Neutrophil (primary cell): ENCODE measurements around the gene SEPSECS.

Experiments used
- H3K27ac ChIP-seq: fragments of 200-600 bp; sonication (generic); 2 replicates; pipeline ENCODE4 v1.5.1; 2016; ENCODE audit warnings: mild to moderate bottlenecking, moderate library complexity
- H3K27me3 ChIP-seq: fragments of 200-600 bp; sonication (generic); 2 replicates; pipeline ENCODE4 v1.6.0; 2016; ENCODE audit warnings: mild to moderate bottlenecking
- H3K36me3 ChIP-seq: fragments of 200-600 bp; sonication (generic); 2 replicates; pipeline ENCODE4 v1.5.1; 2017
- H3K4me1 ChIP-seq, 2 experiments: fragments of 200-600 bp in 1 of 2; sonication (generic) in 1 of 2; 1 replicate in 1 of 2; 2 replicates in 1 of 2; pipeline versions ENCODE4 v1.5.1 to v1.6.1; 2013 to 2016; ENCODE audit warnings: low read depth in 1 of 2, low read length in 1 of 2, mild to moderate bottlenecking in 1 of 2, moderate library complexity in 1 of 2; ENCODE audit not compliant: control insufficient read depth in 1 of 2, insufficient read depth in 1 of 2
- H3K4me3 ChIP-seq, 2 experiments: fragments of 200-600 bp in 1 of 2; sonication (generic) in 1 of 2; 1 replicate in 1 of 2; 2 replicates in 1 of 2; pipeline ENCODE4 v1.5.1; 2013 to 2016; ENCODE audit warnings: low read depth in 1 of 2, low read length in 1 of 2, mild to moderate bottlenecking in 1 of 2, moderate library complexity in 1 of 2
- H3K9me3 ChIP-seq: fragments of 200-600 bp; sonication (generic); 2 replicates; pipeline ENCODE4 v1.5.1; 2016
- CTCF ChIP-seq: fragments of 200-600 bp; sonication (generic); IDR thresholded peaks from 2 replicates; pipeline ENCODE4 v1.5.1; 2016; ENCODE audit warnings: antibody characterized with exemption

SEPSECS gene

GRCh38 chr4:25101836-25102235 lies 58.4 kb downstream of the SEPSECS start:
- H3K27me3 ChIP-seq, result no peaks in the 10 kb centered on the region
- no peak overlapping the region for H3K27ac ChIP-seq
- no peak overlapping the region for H3K4me3 ChIP-seq
- H3K36me3 ChIP-seq, result no peaks in the 10 kb centered on the region
- H3K4me1 ChIP-seq, result no peaks in the 10 kb centered on the region
- no peaks in the 10 kb centered on the region for H3K9me3 ChIP-seq
- no peak for TF ChIP-seq CTCF

DNA sequence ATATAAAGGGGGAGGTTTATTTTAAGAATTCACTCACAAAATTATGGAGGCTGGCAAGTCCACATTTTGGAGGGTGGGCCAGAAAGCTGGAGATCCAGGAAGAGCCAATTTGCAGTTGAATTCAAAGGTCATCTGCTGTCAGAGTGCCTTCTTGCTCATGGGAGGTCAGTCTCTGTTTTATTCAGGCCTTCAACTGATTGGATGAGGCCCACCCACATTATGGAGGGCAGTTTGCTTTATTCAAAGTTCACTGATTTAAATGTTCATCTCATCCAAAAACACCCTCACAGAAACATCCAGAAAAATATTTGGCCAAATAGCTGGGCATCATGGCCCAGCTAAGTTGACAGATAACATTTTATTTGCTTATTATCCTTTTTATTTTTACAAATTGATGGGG lies 59.5 kb downstream of the SEPSECS start:
- H3K9me3 ChIP-seq, result no peaks in the 10 kb centered on the region
- H3K4me1 ChIP-seq, result no peaks in the 10 kb centered on the region
- H3K36me3 ChIP-seq, result no peaks in the 10 kb centered on the region
- H3K27me3 ChIP-seq, result no peaks in the 10 kb centered on the region
- H3K4me3 ChIP-seq, result no peak overlapping the region
- H3K27ac ChIP-seq, result no peak overlapping the region
- TF ChIP-seq CTCF, result no peak

DNA sequence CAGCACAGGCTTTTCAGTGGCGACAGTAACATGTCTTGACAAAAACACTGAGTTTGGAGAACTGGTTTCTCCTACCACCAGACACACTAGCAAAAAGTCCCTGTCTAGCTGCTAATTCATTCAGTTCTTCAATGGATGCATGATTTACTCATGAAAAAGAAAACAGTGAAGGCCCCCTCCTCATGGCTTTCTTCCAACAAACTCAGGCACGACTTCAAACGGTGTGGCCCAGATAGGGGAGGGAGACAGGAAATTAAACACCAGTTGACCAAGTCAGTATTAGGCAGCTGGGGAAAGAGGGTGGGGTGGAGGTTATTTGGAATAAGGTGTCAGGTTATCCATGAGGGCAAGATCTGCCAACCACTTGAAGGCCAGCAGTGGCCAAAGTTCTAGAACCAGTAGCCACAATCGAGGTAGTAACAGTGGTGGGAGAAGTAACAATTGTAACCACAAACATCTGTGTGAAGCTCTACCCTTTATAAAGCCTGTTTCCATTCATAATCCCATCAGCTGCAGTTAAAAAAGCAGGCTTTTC lies 60.2 kb downstream of the SEPSECS start:
- no peak overlapping the region for H3K27ac ChIP-seq
- no peak for TF ChIP-seq CTCF
- H3K4me3 ChIP-seq, result no peak overlapping the region
- H3K27me3 ChIP-seq, result no peaks in the 10 kb centered on the region
- H3K9me3 ChIP-seq, result no peaks in the 10 kb centered on the region
- no peaks in the 10 kb centered on the region for H3K4me1 ChIP-seq
- H3K36me3 ChIP-seq, result no peaks in the 10 kb centered on the region

DNA sequence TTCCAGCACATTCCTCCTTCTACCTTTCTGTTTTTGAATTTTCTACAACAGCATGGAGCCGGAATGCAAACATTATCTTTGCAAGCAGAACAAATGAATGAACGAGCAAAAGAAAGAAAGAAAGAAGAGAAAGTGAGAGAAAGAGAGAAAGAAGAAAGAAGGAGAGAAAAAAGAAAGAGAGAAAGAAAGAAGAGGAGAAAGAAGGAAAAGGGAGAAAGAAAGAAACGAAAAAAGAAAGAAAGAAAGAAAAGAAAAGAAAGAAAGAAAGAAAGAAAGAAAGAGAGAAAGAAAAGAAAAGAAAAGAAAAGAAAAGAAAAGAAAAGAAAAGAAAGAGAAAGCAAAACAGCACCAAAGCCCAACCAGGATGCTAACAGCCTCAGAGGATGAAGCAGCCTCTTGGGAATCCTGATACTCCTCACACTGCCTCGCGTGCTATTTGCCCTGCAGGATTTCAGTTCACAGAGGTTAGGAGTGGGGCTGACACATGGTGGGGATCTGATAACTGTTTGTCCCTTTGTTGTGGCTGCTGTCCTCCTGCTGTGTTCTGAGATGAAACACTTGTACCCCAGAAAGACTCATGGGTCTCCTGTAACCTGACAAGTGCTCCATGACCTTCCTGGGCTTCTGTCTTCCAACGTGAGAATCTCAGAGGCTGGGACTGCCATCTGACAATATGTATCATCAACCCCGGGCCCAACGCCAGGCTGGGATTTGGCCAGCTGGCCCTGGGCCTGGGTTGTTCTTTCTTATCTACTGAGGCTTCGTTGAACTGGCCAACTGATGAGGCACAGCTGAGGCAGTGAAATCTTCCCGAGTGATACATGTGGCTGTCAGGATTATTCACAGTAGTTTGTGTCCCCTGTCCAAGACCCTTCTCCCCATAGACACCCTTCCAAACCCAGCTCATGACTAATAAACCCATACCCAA lies 61.0 kb downstream of the SEPSECS start:
- Histone ChIP-seq H3K4me3 (no peak overlapping the region), H3K36me3 (no peaks in the 10 kb centered on the region), H3K9me3 (no peaks in the 10 kb centered on the region), H3K27ac (no peak overlapping the region), H3K4me1 (no peaks in the 10 kb centered on the region), H3K27me3 (no peaks in the 10 kb centered on the region)
- no peak for TF ChIP-seq CTCF

DNA sequence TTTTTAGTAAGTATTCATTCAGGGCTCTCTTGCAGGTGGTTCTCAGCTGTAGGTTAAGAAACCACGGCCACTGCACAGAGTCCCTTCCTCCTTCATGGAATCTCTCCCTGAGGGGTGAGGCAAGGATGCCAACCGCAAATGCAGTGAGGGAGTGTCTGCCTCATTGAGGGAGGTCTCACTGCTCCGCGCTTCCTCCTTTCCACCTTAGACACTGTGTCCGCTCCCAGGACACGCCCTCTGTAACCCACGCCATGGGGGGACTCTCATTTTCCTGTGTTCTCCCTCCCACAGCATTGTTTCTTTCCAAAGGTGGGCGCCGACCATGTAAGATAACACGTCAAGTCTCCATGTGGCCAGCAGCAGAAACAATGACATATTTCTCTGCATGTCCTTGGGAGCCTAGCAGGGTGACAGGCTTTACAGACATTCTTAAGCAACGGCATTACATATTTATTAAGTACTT lies 63.2 kb downstream of the SEPSECS start:
- Histone ChIP-seq H3K4me3 (no peak overlapping the region), H3K36me3 (no peaks in the 10 kb centered on the region), H3K9me3 (no peaks in the 10 kb centered on the region), H3K27ac (no peak overlapping the region), H3K27me3 (no peaks in the 10 kb centered on the region), H3K4me1 (no peaks in the 10 kb centered on the region)
- TF ChIP-seq CTCF, result no peak
